ENCODE results near the gene MPZL1.

DNA sequence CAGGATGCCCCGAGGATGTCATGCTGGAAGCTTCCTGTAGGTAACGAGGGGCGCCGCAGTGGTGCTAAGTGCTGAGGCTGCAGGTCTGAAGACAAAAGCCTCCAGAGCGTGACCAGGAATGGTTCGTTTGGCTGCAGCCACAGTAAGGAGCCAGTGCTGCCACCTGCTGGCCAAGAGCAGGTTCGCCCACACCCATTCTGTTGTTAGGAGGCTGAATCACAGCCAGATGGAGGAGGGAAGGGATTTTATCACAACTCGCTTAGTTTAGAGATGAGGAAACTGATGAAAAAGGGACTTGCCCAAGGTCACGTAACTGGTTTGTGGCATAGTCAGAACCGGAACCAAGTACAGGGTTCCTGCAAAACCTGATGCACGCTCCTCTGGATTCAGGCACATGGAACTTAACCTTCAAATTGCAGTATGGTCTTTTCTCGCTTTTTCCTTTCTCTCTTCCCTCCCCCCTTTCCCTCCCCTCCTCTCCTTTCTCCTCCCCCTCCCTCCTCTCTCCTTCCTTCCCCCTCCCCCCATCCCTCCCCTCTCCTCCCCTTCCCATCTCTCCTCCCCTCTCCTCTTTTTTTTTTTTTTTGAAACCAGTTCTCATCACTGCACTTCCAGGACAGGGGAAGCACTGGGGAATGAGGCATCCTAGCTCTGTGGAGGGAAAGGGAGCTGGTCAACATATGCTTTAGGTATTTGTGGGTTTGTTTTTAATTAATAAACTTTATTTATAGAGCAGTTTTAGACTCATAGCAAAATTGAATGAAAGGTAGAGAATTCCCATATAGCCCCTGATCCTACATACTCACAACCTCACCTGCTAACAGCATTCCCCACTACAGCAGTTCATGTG lies 81.8 kb downstream of the MPZL1 start:
- TF ChIP-seq, protein P1, sequence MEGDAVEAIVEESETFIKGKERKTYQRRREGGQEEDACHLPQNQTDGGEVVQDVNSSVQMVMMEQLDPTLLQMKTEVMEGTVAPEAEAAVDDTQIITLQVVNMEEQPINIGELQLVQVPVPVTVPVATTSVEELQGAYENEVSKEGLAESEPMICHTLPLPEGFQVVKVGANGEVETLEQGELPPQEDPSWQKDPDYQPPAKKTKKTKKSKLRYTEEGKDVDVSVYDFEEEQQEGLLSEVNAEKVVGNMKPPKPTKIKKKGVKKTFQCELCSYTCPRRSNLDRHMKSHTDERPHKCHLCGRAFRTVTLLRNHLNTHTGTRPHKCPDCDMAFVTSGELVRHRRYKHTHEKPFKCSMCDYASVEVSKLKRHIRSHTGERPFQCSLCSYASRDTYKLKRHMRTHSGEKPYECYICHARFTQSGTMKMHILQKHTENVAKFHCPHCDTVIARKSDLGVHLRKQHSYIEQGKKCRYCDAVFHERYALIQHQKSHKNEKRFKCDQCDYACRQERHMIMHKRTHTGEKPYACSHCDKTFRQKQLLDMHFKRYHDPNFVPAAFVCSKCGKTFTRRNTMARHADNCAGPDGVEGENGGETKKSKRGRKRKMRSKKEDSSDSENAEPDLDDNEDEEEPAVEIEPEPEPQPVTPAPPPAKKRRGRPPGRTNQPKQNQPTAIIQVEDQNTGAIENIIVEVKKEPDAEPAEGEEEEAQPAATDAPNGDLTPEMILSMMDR (IDR thresholded peaks at IDR 0.05): peak; percentile 91 to 98 (median 94)
- TF ChIP-seq POLR2A (IDR thresholded peaks at IDR 0.05): peak in 1 of 2 donors; percentile 36
